HepG2 (cell line): Measurements from ENCODE around the gene CROCC. TPM values are rescaled to one million over a fixed set of nuclear protein-coding genes. Genes with fewer than 3 reads are reported as not detected.

Source experiments
- DMAP1 ChIP-seq: IDR thresholded peaks from 2 replicates; pipeline ENCODE4 v1.6.1; 2016
- HCFC1 ChIP-seq: fragments of 150-350 bp; IDR thresholded peaks from 2 replicates; pipeline ENCODE4 v1.6.1; 2014; ENCODE audit warnings: low read depth, low read length
- KAT7 ChIP-seq: IDR thresholded peaks from 2 replicates; pipeline ENCODE4 v1.6.1; 2018; ENCODE audit warnings: borderline replicate concordance, missing compliant biosample characterization
- NFKB2 ChIP-seq: sonication (generic); formaldehyde crosslinking; IDR thresholded peaks from 2 replicates; pipeline ENCODE4 v1.4.0; 2020; ENCODE audit warnings: missing genetic modification reagents, borderline replicate concordance
- RBFOX2 ChIP-seq: fragments of 200-400 bp; formaldehyde crosslinking; IDR thresholded peaks from 2 replicates; pipeline ENCODE4 v1.6.1; 2017; ENCODE audit warnings: low read depth, mild to moderate bottlenecking, low read length
- SALL1 ChIP-seq: sonication (generic); formaldehyde crosslinking; IDR thresholded peaks from 2 replicates; pipeline ENCODE4 v1.8.0; 2022; ENCODE audit warnings: mild to moderate bottlenecking, missing genetic modification reagents
- ZBTB25 ChIP-seq: IDR thresholded peaks from 2 replicates; pipeline ENCODE4 v1.6.1; 2018; ENCODE audit warnings: missing genetic modification reagents
- ZBTB38 ChIP-seq: sonication (generic); formaldehyde crosslinking; IDR thresholded peaks from 2 replicates; pipeline ENCODE4 v1.5.1; 2020; ENCODE audit warnings: mild to moderate bottlenecking, missing genetic modification reagents
- ZBTB7A ChIP-seq: sonication (generic); formaldehyde crosslinking; IDR thresholded peaks from 2 replicates; pipeline ENCODE4 v1.8.0; 2022; ENCODE audit warnings: mild to moderate bottlenecking, missing genetic modification reagents
- ZNF225 ChIP-seq: sonication (generic); formaldehyde crosslinking; IDR thresholded peaks from 2 replicates; pipeline ENCODE4 v1.4.0; 2020; ENCODE audit warnings: mild to moderate bottlenecking, missing genetic modification reagents
- ZNF563 ChIP-seq: sonication (generic); formaldehyde crosslinking; IDR thresholded peaks from 2 replicates; pipeline ENCODE4 v1.8.0; 2022; ENCODE audit warnings: mild to moderate bottlenecking, moderate library complexity, missing genetic modification reagents
- ZNF687 ChIP-seq: sonication (generic); formaldehyde crosslinking; IDR thresholded peaks from 2 replicates; pipeline ENCODE4 v1.5.1; 2020; ENCODE audit warnings: mild to moderate bottlenecking, missing genetic modification reagents, moderate library complexity
- polyA plus RNA-seq, 8 experiments: library from polyadenylated mRNA; depleted of rRNA in 3 of 8; stranded (reverse) in 7 of 8; unstranded in 1 of 8; fragments of >200 nt; fragmentation: Illumina TruSeq in 4 of 8; extraction: Trizol in 4 of 8; gene quantifications; 2 replicates each; pipeline versions ENCODE4 v1.2.1 to v1.2.3, GENCODE V29; 2011 to 2016; ENCODE audit warnings: low read depth in 4 of 8, missing spikeins in 1 of 8, mixed read lengths in 1 of 8; ENCODE audit not compliant: insufficient read depth in 1 of 8
- total RNA-seq, 5 experiments: library from RNA; depleted of rRNA; stranded (reverse); fragments of >200 nt; fragmentation: Illumina TruSeq; extraction: Trizol; gene quantifications; 2 replicates each; pipeline ENCODE4 v1.2.3, GENCODE V29; 2016; ENCODE audit warnings: low read depth in 1 of 5
- TF ChIP-seq, protein P1 (sequence below): sonication (generic); formaldehyde crosslinking; IDR thresholded peaks from 2 replicates; pipeline ENCODE4 v1.4.0; 2020; ENCODE audit warnings: missing genetic modification reagents
- TF ChIP-seq, protein P2 (sequence below): sonication (generic); formaldehyde crosslinking; IDR thresholded peaks from 2 replicates; pipeline ENCODE4 v1.5.0; 2020; ENCODE audit warnings: mild to moderate bottlenecking, missing genetic modification reagents, moderate library complexity
- TF ChIP-seq, protein P3 (sequence below): sonication (generic); formaldehyde crosslinking; IDR thresholded peaks from 2 replicates; pipeline ENCODE4 v1.5.1; 2020; ENCODE audit warnings: missing genetic modification reagents, mild to moderate bottlenecking, borderline replicate concordance

The CROCC gene
- total and polyA plus RNA-seq, 2 of the 13 experiments (the other 11 are each of a cell fraction or from before 2014, with no cell fraction given) = 7.8 to 15.5 TPM

DNA sequence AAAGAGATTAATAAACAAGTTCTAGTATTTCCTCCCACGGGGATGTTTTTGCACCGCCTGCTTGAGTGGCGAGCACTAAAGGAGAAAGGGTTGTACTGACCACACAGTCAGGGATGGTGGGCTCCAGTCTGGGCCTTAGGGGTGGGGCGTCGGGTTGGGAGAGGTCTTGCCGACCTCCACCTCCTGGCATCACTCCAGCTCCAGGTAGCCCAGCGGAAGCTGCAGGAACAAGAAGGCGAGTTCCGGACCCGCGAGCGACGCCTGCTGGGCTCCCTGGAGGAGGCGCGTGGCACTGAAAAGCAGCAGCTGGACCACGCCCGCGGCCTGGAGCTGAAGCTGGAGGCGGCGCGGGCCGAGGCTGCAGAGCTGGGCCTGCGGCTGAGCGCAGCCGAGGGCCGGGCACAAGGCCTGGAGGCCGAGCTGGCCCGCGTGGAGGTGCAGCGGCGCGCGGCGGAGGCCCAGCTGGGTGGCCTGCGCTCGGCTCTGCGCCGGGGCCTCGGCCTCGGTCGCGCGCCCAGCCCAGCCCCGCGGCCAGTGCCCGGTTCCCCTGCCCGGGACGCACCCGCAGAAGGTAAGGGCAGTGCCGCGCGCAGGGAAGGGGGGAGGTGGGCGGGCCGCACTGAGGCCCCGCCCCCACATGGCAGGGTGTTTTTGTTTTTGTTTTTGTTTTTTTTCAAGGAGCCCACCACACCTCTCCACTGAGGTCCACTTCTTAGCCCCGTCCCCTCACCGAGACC lies 39.0 kb downstream of the CROCC start (continued):
- peak; percentile 71 for TF ChIP-seq ZNF687 (CRISPR knock-in tag)
- TF ChIP-seq, protein P1, sequence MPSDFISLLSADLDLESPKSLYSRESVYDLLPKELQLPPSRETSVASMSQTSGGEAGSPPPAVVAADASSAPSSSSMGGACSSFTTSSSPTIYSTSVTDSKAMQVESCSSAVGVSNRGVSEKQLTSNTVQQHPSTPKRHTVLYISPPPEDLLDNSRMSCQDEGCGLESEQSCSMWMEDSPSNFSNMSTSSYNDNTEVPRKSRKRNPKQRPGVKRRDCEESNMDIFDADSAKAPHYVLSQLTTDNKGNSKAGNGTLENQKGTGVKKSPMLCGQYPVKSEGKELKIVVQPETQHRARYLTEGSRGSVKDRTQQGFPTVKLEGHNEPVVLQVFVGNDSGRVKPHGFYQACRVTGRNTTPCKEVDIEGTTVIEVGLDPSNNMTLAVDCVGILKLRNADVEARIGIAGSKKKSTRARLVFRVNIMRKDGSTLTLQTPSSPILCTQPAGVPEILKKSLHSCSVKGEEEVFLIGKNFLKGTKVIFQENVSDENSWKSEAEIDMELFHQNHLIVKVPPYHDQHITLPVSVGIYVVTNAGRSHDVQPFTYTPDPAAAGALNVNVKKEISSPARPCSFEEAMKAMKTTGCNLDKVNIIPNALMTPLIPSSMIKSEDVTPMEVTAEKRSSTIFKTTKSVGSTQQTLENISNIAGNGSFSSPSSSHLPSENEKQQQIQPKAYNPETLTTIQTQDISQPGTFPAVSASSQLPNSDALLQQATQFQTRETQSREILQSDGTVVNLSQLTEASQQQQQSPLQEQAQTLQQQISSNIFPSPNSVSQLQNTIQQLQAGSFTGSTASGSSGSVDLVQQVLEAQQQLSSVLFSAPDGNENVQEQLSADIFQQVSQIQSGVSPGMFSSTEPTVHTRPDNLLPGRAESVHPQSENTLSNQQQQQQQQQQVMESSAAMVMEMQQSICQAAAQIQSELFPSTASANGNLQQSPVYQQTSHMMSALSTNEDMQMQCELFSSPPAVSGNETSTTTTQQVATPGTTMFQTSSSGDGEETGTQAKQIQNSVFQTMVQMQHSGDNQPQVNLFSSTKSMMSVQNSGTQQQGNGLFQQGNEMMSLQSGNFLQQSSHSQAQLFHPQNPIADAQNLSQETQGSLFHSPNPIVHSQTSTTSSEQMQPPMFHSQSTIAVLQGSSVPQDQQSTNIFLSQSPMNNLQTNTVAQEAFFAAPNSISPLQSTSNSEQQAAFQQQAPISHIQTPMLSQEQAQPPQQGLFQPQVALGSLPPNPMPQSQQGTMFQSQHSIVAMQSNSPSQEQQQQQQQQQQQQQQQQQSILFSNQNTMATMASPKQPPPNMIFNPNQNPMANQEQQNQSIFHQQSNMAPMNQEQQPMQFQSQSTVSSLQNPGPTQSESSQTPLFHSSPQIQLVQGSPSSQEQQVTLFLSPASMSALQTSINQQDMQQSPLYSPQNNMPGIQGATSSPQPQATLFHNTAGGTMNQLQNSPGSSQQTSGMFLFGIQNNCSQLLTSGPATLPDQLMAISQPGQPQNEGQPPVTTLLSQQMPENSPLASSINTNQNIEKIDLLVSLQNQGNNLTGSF (CRISPR knock-in tag) = no peak
- TF ChIP-seq KAT7 (CRISPR knock-in tag) = no peak
- no peak for TF ChIP-seq ZBTB7A (CRISPR knock-in tag)
- no peak; the same call in 1 of the 2 replicates for TF ChIP-seq DMAP1 (CRISPR knock-in tag)
- TF ChIP-seq, protein P2, sequence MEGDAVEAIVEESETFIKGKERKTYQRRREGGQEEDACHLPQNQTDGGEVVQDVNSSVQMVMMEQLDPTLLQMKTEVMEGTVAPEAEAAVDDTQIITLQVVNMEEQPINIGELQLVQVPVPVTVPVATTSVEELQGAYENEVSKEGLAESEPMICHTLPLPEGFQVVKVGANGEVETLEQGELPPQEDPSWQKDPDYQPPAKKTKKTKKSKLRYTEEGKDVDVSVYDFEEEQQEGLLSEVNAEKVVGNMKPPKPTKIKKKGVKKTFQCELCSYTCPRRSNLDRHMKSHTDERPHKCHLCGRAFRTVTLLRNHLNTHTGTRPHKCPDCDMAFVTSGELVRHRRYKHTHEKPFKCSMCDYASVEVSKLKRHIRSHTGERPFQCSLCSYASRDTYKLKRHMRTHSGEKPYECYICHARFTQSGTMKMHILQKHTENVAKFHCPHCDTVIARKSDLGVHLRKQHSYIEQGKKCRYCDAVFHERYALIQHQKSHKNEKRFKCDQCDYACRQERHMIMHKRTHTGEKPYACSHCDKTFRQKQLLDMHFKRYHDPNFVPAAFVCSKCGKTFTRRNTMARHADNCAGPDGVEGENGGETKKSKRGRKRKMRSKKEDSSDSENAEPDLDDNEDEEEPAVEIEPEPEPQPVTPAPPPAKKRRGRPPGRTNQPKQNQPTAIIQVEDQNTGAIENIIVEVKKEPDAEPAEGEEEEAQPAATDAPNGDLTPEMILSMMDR (CRISPR knock-in tag) = peak; percentile 78
- peak; percentile 48 for TF ChIP-seq SALL1 (CRISPR knock-in tag)
- no peak for TF ChIP-seq ZNF563
- TF ChIP-seq ZNF225 (CRISPR knock-in tag) = no peak
- no peak for TF ChIP-seq ZBTB25 (CRISPR knock-in tag)
- 0 out of 2 replicates have a peak, but pooled peaks have one; percentile 25 for TF ChIP-seq NFKB2 (CRISPR knock-in tag)
- 0 out of 2 replicates have a peak, but pooled peaks have one; percentile 27 for TF ChIP-seq ZBTB38 (CRISPR knock-in tag)
- TF ChIP-seq HCFC1 = no peak
- TF ChIP-seq, protein P3, sequence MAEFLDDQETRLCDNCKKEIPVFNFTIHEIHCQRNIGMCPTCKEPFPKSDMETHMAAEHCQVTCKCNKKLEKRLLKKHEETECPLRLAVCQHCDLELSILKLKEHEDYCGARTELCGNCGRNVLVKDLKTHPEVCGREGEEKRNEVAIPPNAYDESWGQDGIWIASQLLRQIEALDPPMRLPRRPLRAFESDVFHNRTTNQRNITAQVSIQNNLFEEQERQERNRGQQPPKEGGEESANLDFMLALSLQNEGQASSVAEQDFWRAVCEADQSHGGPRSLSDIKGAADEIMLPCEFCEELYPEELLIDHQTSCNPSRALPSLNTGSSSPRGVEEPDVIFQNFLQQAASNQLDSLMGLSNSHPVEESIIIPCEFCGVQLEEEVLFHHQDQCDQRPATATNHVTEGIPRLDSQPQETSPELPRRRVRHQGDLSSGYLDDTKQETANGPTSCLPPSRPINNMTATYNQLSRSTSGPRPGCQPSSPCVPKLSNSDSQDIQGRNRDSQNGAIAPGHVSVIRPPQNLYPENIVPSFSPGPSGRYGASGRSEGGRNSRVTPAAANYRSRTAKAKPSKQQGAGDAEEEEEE (CRISPR knock-in tag) = no peak
- peak; percentile 60 for TF ChIP-seq RBFOX2
